WERI-Rb-1 (cell line): Measurements from ENCODE around the gene CYBA.
"Not testable (repeated sequence)": the region's sequence is repeated elsewhere in the genome, so short reads cannot be mapped to it uniquely, and the experiment has no call there.

ENCODE experiments used
- DNase-seq: peaks from one replicate; pipeline ENCODE4 v3.0.0-alpha.2; 2020
- H3K27ac ChIP-seq: fragments of 250-450 bp; sonication (Bioruptor Pico); 2 replicates; pipeline ENCODE4 v1.5.1; 2020; ENCODE audit warnings: mild to moderate bottlenecking, moderate library complexity
- H3K27me3 ChIP-seq: fragments of 250-450 bp; sonication (Bioruptor Pico); 2 replicates; pipeline ENCODE4 v1.5.1; 2021; ENCODE audit warnings: mild to moderate bottlenecking, low read depth, moderate library complexity; ENCODE audit not compliant: insufficient read depth, severe bottlenecking
- H3K36me3 ChIP-seq: fragments of 250-450 bp; sonication (Bioruptor Pico); 2 replicates; pipeline ENCODE4 v1.5.1; 2020; ENCODE audit warnings: mild to moderate bottlenecking, moderate library complexity
- H3K4me3 ChIP-seq: 2 replicates; pipeline ENCODE4 v1.5.1; 2011; ENCODE audit warnings: low read depth, mild to moderate bottlenecking, control low read depth, low read length
- H3K9me3 ChIP-seq: fragments of 250-450 bp; sonication (Bioruptor Pico); 2 replicates; pipeline ENCODE4 v1.5.1; 2021; ENCODE audit warnings: mild to moderate bottlenecking, moderate library complexity; ENCODE audit not compliant: severe bottlenecking
- CTCF ChIP-seq: IDR thresholded peaks from 2 replicates; pipeline ENCODE4 v1.5.1; 2011; ENCODE audit warnings: low read depth, mild to moderate bottlenecking, control low read depth, inconsistent platforms, low read length

The CYBA gene

GRCh38 chr16:88613293-88613692 lies 37.6 kb downstream of the CYBA start:
- Histone ChIP-seq H3K27me3 (no peaks in the 10 kb centered on the region), H3K4me3 (no peak overlapping the region), H3K9me3 (no peaks in the 10 kb centered on the region), H3K27ac (no peak overlapping the region), H3K36me3 (peaks cover 4% of the 10 kb centered on the region)
- no peak for TF ChIP-seq CTCF
- DNase-seq, result no peak

- Histone ChIP-seq H3K9me3 (no peaks in the 10 kb centered on the region), H3K4me3 (no peak overlapping the region), H3K27me3 (no peaks in the 10 kb centered on the region), H3K27ac (no peak overlapping the region), H3K36me3 (peaks cover 4% of the 10 kb centered on the region)
- no peak for TF ChIP-seq CTCF
- DNase-seq, result no peak
Measured at GRCh38 chr16:88610909-88611812, 39.7 kb downstream of the CYBA start.

GRCh38 chr16:88610080-88610479 lies 40.8 kb downstream of the CYBA start:
- Histone ChIP-seq H3K36me3 (peaks cover 4% of the 10 kb centered on the region), H3K27me3 (no peaks in the 10 kb centered on the region), H3K4me3 (no peak overlapping the region), H3K9me3 (no peaks in the 10 kb centered on the region), H3K27ac (no peak overlapping the region)
- DNase-seq, result no peak
- 0 out of 2 replicates have a peak, but pooled peaks have one; percentile 23 for TF ChIP-seq CTCF

GRCh38 chr16:88609426-88609825 lies 41.4 kb downstream of the CYBA start:
- not testable (repeated sequence) for H3K27ac ChIP-seq, H3K9me3 ChIP-seq, H3K27me3 ChIP-seq, DNase-seq, H3K4me3 ChIP-seq, H3K36me3 ChIP-seq

GRCh38 chr16:88608076-88608475 lies 42.8 kb downstream of the CYBA start:
- Histone ChIP-seq H3K27me3 (no peaks in the 10 kb centered on the region), H3K36me3 (peaks cover 4% of the 10 kb centered on the region), H3K27ac (no peak overlapping the region), H3K9me3 (no peaks in the 10 kb centered on the region), H3K4me3 (no peak overlapping the region)
- TF ChIP-seq CTCF, result no peak
- no peak for DNase-seq

GRCh38 chr16:88606148-88606757 lies 44.6 kb downstream of the CYBA start:
- TF ChIP-seq CTCF, result no peak
- no peak for DNase-seq
- Histone ChIP-seq H3K9me3 (no peaks in the 10 kb centered on the region), H3K27ac (no peak overlapping the region), H3K36me3 (peaks cover 4% of the 10 kb centered on the region), H3K27me3 (no peaks in the 10 kb centered on the region), H3K4me3 (no peak overlapping the region)
